ENCODE measurements around the gene BMS1. TPM values are rescaled to one million over a fixed set of nuclear protein-coding genes. Genes with fewer than 3 reads are reported as not detected.

BMS1 gene
- total RNA-seq, 1 donor from 2014 or later, result 27.7 TPM

- Mint-ChIP-seq H3K9me3 (peaks cover 18% of the 10 kb centered on the region), H3K4me3 (no peak overlapping the region), H3K36me3 (ENCODE audit: low read depth) (peaks cover 3% of the 10 kb centered on the region), H3K27me3 (ENCODE audit: low read depth) (no peaks in the 10 kb centered on the region), H3K27ac (ENCODE audit: unreplicated experiment) (no peak overlapping the region), H3K4me1 (peaks cover 9% of the 10 kb centered on the region)
- DNase-seq (ENCODE audit: low read depth, low spot score), result no peak
- TF ChIP-seq, protein P1, sequence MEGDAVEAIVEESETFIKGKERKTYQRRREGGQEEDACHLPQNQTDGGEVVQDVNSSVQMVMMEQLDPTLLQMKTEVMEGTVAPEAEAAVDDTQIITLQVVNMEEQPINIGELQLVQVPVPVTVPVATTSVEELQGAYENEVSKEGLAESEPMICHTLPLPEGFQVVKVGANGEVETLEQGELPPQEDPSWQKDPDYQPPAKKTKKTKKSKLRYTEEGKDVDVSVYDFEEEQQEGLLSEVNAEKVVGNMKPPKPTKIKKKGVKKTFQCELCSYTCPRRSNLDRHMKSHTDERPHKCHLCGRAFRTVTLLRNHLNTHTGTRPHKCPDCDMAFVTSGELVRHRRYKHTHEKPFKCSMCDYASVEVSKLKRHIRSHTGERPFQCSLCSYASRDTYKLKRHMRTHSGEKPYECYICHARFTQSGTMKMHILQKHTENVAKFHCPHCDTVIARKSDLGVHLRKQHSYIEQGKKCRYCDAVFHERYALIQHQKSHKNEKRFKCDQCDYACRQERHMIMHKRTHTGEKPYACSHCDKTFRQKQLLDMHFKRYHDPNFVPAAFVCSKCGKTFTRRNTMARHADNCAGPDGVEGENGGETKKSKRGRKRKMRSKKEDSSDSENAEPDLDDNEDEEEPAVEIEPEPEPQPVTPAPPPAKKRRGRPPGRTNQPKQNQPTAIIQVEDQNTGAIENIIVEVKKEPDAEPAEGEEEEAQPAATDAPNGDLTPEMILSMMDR (conservative IDR thresholded peaks at IDR 0.05), result no peak
Measured at GRCh38 chr10:42878821-42879195, 96.2 kb downstream of the BMS1 start.

GRCh38 chr10:42879380-42880254, 97.0 kb downstream of the BMS1 start:
- H3K4me3 Mint-ChIP-seq, result no peak overlapping the region
- DNase-seq (ENCODE audit: low read depth, low spot score), result no peak
- H3K9me3 Mint-ChIP-seq, result peaks cover 19% of the 10 kb centered on the region
- peaks cover 9% of the 10 kb centered on the region for H3K4me1 Mint-ChIP-seq
- H3K27me3 Mint-ChIP-seq (ENCODE audit: low read depth), result no peaks in the 10 kb centered on the region
- peaks cover 3% of the 10 kb centered on the region for H3K36me3 Mint-ChIP-seq (ENCODE audit: low read depth)
- no peak overlapping the region for H3K27ac Mint-ChIP-seq (ENCODE audit: unreplicated experiment)
- TF ChIP-seq, protein P1 (conservative IDR thresholded peaks at IDR 0.05), result no peak

DNA sequence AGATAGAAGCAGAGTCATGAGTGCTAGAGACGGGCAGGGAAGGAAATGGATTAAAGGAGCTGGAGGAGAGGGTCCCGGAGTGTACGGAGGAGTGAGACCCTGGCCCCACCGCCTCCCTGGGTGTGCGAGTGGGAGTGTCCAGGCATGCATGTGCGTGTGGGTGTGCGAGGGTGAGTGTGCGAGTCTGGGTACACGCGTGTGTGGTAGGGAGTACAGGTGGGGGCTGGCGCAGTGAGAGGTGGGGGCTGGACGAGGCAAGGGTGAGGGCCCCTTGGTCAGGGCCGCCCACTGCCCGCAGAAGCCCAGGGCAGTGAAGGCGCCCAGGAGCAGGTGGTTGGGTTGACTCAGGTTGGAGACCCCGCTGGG, 97.6 kb downstream of the BMS1 start:
- TF ChIP-seq, protein P1 (conservative IDR thresholded peaks at IDR 0.05), result no peak
- H3K27ac Mint-ChIP-seq (ENCODE audit: unreplicated experiment), result no peak overlapping the region
- no peak overlapping the region for H3K4me3 Mint-ChIP-seq
- peaks cover 9% of the 10 kb centered on the region for H3K4me1 Mint-ChIP-seq
- peaks cover 3% of the 10 kb centered on the region for H3K36me3 Mint-ChIP-seq (ENCODE audit: low read depth)
- H3K9me3 Mint-ChIP-seq, result peaks cover 19% of the 10 kb centered on the region
- no peak for DNase-seq (ENCODE audit: low read depth, low spot score)
- no peaks in the 10 kb centered on the region for H3K27me3 Mint-ChIP-seq (ENCODE audit: low read depth)

DNA sequence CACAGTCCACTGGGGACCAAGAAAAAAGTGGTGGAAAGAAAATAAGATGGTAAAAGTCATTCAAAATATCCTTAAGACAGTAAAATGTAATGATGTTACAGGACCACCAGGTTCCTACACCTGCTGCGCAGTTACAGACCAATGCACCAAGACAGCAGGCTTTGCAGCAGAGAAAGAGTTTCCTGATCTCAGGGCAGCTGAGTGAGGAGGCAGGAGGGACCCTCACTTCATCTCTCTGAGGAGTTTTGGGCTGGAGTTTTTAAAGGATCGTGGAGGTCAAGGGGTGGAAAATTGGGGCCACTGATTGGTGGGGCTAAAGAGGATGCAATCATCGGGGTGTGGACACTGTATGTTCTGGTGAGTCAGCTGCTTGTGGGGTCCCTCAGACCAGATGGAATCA, 100.0 kb downstream of the BMS1 start:
- Mint-ChIP-seq H3K36me3 (ENCODE audit: low read depth) (peaks cover 3% of the 10 kb centered on the region), H3K9me3 (peaks cover 19% of the 10 kb centered on the region), H3K27ac (ENCODE audit: unreplicated experiment) (no peak overlapping the region), H3K27me3 (ENCODE audit: low read depth) (no peaks in the 10 kb centered on the region), H3K4me3 (no peak overlapping the region), H3K4me1 (peaks cover 4% of the 10 kb centered on the region)
- no peak for DNase-seq (ENCODE audit: low read depth, low spot score)
- TF ChIP-seq, protein P1 (conservative IDR thresholded peaks at IDR 0.05), result no peak

Other genes starting within 250 kb of the BMS1 start
- gene ZNF33B, start 144.2 kb upstream of the BMS1 start, total RNA-seq, result 21.5 and 25.0 TPM in 2 replicates